K562 (cell line): ENCODE measurements around the gene KLHL22. TPM values are rescaled to one million over a fixed set of nuclear protein-coding genes. Genes with fewer than 3 reads are reported as not detected.

Experiments
- ATAC-seq: fragments of 200-7000 bp; cut with Tn5 transposase; 3 replicates; pipeline ENCODE4 v1.9.1; 2020; ENCODE audit warnings: moderate library complexity
- BruUV-seq: library from RNA; stranded (reverse); fragments of 400-500 nt; replicated peaks from 2 replicates; lab custom pipeline; 2021; lab: Mats Ljungman, UMichigan
- CTCF ChIA-PET: fragments of 300-600 bp; formaldehyde crosslinking; extraction: SDS; loops from one replicate; lab custom pipeline; 2021; ENCODE audit warnings: low intra/inter-chr PET ratio; lab: Yijun Ruan, JAX
- POLR2A ChIA-PET: fragments of 300-600, 350-650 bp; sonication (Branson Sonifier 250); formaldehyde crosslinking; extraction: SDS; loops from one replicate; lab custom pipeline; 2021; ENCODE audit warnings: antibody characterized with exemption, inconsistent platforms; lab: Yijun Ruan, JAX
- DNase-seq, 4 experiments: peaks; one replicate each; pipeline versions ENCODE4 v3.0.0 to v3.0.0-alpha.2; 2011 to 2018; ENCODE audit warnings: low spot score in 3 of 4, mixed read lengths in 3 of 4; ENCODE audit errors: extremely low read depth in 1 of 4
- FAIRE-seq: peaks from 2 replicates; lab custom pipeline; 2011; peaks lifted over from hg19 to GRCh38; lab: Jason Lieb, UNC
- H2AFZ ChIP-seq: 2 replicates; pipeline ENCODE4 v1.6.0; 2011; ENCODE audit warnings: low read depth, low read length, control low read depth, inconsistent platforms
- H3K27ac ChIP-seq: fragments of 200-600 bp; 3 replicates; pipeline ENCODE4 v1.8.0; 2011; ENCODE audit warnings: low read depth, mild to moderate bottlenecking, control low read depth, inconsistent platforms, low read length, moderate library complexity, mixed read lengths; ENCODE audit errors: extremely low read depth
- H3K27me3 ChIP-seq, 2 experiments: fragments of 300-600 bp in 1 of 2; 2 replicates in 1 of 2; 3 replicates in 1 of 2; pipeline versions ENCODE4 v1.6.0 to v1.8.0; 2011; ENCODE audit warnings: inconsistent platforms in 2 of 2, low read length in 2 of 2, mild to moderate bottlenecking in 1 of 2, mixed read lengths in 1 of 2, moderate library complexity in 1 of 2; ENCODE audit not compliant: control insufficient read depth in 2 of 2, insufficient read depth in 2 of 2
- H3K36me3 ChIP-seq: fragments of 300-600 bp; 3 replicates; pipeline ENCODE4 v1.8.0; 2011; ENCODE audit warnings: mild to moderate bottlenecking, low read length, inconsistent platforms; ENCODE audit not compliant: control insufficient read depth, insufficient read depth
- H3K4me1 ChIP-seq, 2 experiments: fragments of 200-600 bp in 1 of 2; replicated peaks in 1 of 2; 2 replicates in 1 of 2; 3 replicates in 1 of 2; pipeline versions ENCODE4 v1.5.1 to v1.8.0; 2011; ENCODE audit warnings: inconsistent platforms in 2 of 2, low read length in 2 of 2, mild to moderate bottlenecking in 1 of 2, mixed read lengths in 1 of 2, moderate library complexity in 1 of 2; ENCODE audit not compliant: control insufficient read depth in 2 of 2, insufficient read depth in 2 of 2
- H3K4me2 ChIP-seq: 2 replicates; pipeline ENCODE4 v1.6.1; 2011; ENCODE audit warnings: low read length, control low read depth, inconsistent platforms, mixed read lengths; ENCODE audit not compliant: insufficient read depth
- H3K4me3 ChIP-seq: fragments of 200-600 bp; sonication (generic), shearing (Covaris generic); 2 replicates; pipeline ENCODE4 v1.5.1; 2016; ENCODE audit warnings: control low read depth, inconsistent platforms
- H3K79me2 ChIP-seq: fragments of 200-600 bp; 3 replicates; pipeline ENCODE4 v1.8.0; 2011; ENCODE audit warnings: low read length, inconsistent platforms; ENCODE audit not compliant: control insufficient read depth, insufficient read depth
- H3K9ac ChIP-seq, 2 experiments: 2 replicates each; pipeline versions ENCODE4 v1.6.0 to v1.6.1; 2011; ENCODE audit warnings: low read depth in 2 of 2, low read length in 2 of 2, control low read depth in 1 of 2, inconsistent platforms in 1 of 2, mild to moderate bottlenecking in 1 of 2, mixed read lengths in 1 of 2; ENCODE audit not compliant: insufficient read depth in 1 of 2
- H3K9me1 ChIP-seq: one replicate; pipeline ENCODE4 v1.6.0; 2011; ENCODE audit warnings: inconsistent platforms, mild to moderate bottlenecking, low read length, moderate library complexity; ENCODE audit not compliant: control insufficient read depth, insufficient read depth
- H3K9me3 ChIP-seq: replicated peaks from 2 replicates; pipeline ENCODE4 v1.5.1; 2011; ENCODE audit warnings: low read depth, low read length, inconsistent platforms; ENCODE audit not compliant: control insufficient read depth, insufficient read depth
- H4K20me1 ChIP-seq: replicated peaks from 2 replicates; pipeline ENCODE4 v1.6.1; 2011; ENCODE audit warnings: low read length, inconsistent platforms, mixed read lengths; ENCODE audit not compliant: control insufficient read depth, insufficient read depth
- HDAC6 ChIP-seq: IDR thresholded peaks from 2 replicates; pipeline ENCODE4 v1.6.1; 2012; ENCODE audit warnings: low read depth, mild to moderate bottlenecking, control low read depth, inconsistent platforms, low read length, moderate library complexity
- HEY1 ChIP-seq: fragments of 250-450 bp; sonication (Bioruptor Pico); IDR thresholded peaks from 2 replicates; pipeline ENCODE4 v1.5.0; 2020; ENCODE audit warnings: mild to moderate bottlenecking, moderate library complexity, borderline replicate concordance
- MCM3 ChIP-seq: fragments of 450-650 bp; IDR thresholded peaks from 2 replicates; pipeline ENCODE4 v1.6.1; 2016
- RBBP5 ChIP-seq: fragments of 200-600 bp; sonication (generic); IDR thresholded peaks from 2 replicates; pipeline ENCODE4 v1.6.1; 2012; ENCODE audit warnings: borderline replicate concordance, mild to moderate bottlenecking, low read length, control low read depth, inconsistent platforms; ENCODE audit not compliant: insufficient read depth, poor library complexity, severe bottlenecking
- SOX6 ChIP-seq: fragments of 450-650 bp; IDR thresholded peaks from 2 replicates; pipeline ENCODE4 v1.6.1; 2014; ENCODE audit warnings: mild to moderate bottlenecking
- TAF7 ChIP-seq: fragments of 450-650 bp; IDR thresholded peaks from 2 replicates; pipeline ENCODE4 v1.6.1; 2016; ENCODE audit warnings: missing genetic modification characterization, missing compliant biosample characterization
- ZFP36 ChIP-seq: fragments of 150-350 bp; IDR thresholded peaks from 2 replicates; pipeline ENCODE4 v1.6.1; 2018; ENCODE audit warnings: low read length, low read depth; ENCODE audit not compliant: partially characterized antibody
- ZNF431 ChIP-seq: sonication (generic); formaldehyde crosslinking; IDR thresholded peaks from 2 replicates; pipeline ENCODE4 v1.8.0; 2022; ENCODE audit warnings: mild to moderate bottlenecking, missing genetic modification reagents
- WGBS: fragments of 100-300 bp; shearing (Covaris generic); methylation state at CpG from one replicate; pipeline ENCODE4 v1.1.6; 2016; ENCODE audit warnings: low coverage, mixed read lengths; ENCODE audit not compliant: insufficient coverage; ENCODE audit errors: missing lambda C conversion rate; 5-methylcytosine and 5-hydroxymethylcytosine counted together
- in situ Hi-C: fragments of 300-500 bp; cut with MboI; formaldehyde crosslinking; loops from 4 replicates; pipeline ENCODE4 v1.15.0; 2018; ENCODE audit warnings: inconsistent platforms, mixed read lengths
- intact Hi-C: fragments of 100-400 bp; cut with micrococcal nuclease; formaldehyde crosslinking; loops from 2 replicates; pipeline ENCODE4 v1.14.2; 2022
- polyA plus RNA-seq, 8 experiments: library from polyadenylated mRNA; depleted of rRNA in 4 of 8; stranded (reverse) in 5 of 8; unstranded in 3 of 8; fragments of >200 nt; fragmentation: Nextera tagmentation in 2 of 8; fragmentation: Illumina TruSeq in 1 of 8; extraction: Ambion mirVana in 2 of 8; extraction: Trizol in 1 of 8; gene quantifications; 2 replicates each; pipeline versions ENCODE4 v1.2.1 to v1.2.3, GENCODE V29; 2011 to 2014; ENCODE audit warnings: inconsistent platforms in 1 of 8, missing spikeins in 1 of 8
- total RNA-seq, 7 experiments: library from RNA; depleted of rRNA in 6 of 7; stranded (reverse); fragments of >200 nt in 6 of 7; fragmentation: Illumina TruSeq in 2 of 7; extraction: Trizol in 2 of 7; gene quantifications; 2 replicates each; pipeline versions ENCODE4 v1.2.1 to v1.2.3, GENCODE V29; 2011 to 2021; ENCODE audit warnings: low replicate concordance in 1 of 7
- TF ChIP-seq, protein P1 (sequence below): fragments of 450-650 bp; IDR thresholded peaks from 2 replicates; pipeline ENCODE4 v1.6.1; 2014; ENCODE audit warnings: low read depth, mild to moderate bottlenecking, moderate library complexity, borderline replicate concordance

The KLHL22 gene
- total and polyA plus RNA-seq, 9 of the 15 experiments (the other 6 are each of a cell fraction or from before 2014, with no cell fraction given), result 1.3 to 25.6 (median 15.2) TPM

DNA sequence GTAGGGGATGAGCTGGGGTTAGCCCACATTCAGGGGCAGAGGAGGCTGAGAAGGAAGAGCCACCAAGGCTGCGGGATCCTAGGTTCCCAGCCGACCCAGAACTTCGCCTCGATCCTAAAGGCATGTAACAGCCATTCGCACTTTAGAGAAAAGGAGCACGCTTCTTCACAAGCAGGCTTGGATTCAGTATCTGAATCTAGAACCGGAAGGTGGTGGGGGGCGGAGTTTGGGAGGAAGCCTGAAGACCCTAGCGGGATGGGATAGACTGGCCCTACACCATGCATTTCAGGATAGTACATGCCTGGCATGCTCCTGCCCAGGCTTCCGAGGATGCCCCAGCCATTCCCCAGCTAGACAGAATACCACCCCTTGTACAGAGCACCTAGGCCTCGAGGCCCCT, 62.4 kb downstream of the KLHL22 start:
- Histone ChIP-seq H3K9ac (peak overlapping the region in 1 of 2 experiments; percentile 24; a peak in 1 of 4 replicates), H3K4me3 (no peak overlapping the region), H3K27me3 (peaks cover 47 to 88% of the 10 kb centered on the region in 2 experiments), H4K20me1 (peaks cover 48% of the 10 kb centered on the region), H3K4me2 (no peak overlapping the region)
- no TSS peak for BruUV-seq
- CTCF ChIA-PET, result interaction anchor here (0.6 kb wide), 1 partner anchor 15 kb away, joined by 3 read pairs; no protein-coding TSS in a partner anchor
- no peak for ATAC-seq
- TF ChIP-seq TAF7 (tag) (no peak), MCM3 (no peak), HEY1 (CRISPR knock-in tag) (no peak), ZNF431 (CRISPR knock-in tag) (0 out of 2 replicates have a peak, but pooled peaks have one; percentile 41), HDAC6 (0 out of 2 replicates have a peak, but pooled peaks have one; percentile 24), RBBP5 (peak; percentile 50), ZFP36 (no peak), SOX6 (no peak)
- TF ChIP-seq, protein P1, sequence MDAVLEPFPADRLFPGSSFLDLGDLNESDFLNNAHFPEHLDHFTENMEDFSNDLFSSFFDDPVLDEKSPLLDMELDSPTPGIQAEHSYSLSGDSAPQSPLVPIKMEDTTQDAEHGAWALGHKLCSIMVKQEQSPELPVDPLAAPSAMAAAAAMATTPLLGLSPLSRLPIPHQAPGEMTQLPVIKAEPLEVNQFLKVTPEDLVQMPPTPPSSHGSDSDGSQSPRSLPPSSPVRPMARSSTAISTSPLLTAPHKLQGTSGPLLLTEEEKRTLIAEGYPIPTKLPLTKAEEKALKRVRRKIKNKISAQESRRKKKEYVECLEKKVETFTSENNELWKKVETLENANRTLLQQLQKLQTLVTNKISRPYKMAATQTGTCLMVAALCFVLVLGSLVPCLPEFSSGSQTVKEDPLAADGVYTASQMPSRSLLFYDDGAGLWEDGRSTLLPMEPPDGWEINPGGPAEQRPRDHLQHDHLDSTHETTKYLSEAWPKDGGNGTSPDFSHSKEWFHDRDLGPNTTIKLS, result peak; percentile 62; the same call in 1 of the 2 replicates
- TF ChIP-seq, all 486 proteins: peak for 4
- H3K9me1 ChIP-seq, result peaks cover 12% of the 10 kb centered on the region
- H3K36me3 ChIP-seq, result no peaks in the 10 kb centered on the region
- in situ Hi-C loops, result no loop called here
- POLR2A ChIA-PET, result interaction anchor here (0.6 to 6.6 kb wide), 10 partner anchors 9 to 420 kb away, joined by 3 to 46 read pairs (median 4); no protein-coding TSS in a partner anchor
- FAIRE-seq (no peak), DNase-seq (no peak)
- H2AFZ ChIP-seq, result no peak overlapping the region
- no peaks in the 10 kb centered on the region for H3K79me2 ChIP-seq
- WGBS, result 55% methylated on average over 11 of the region's 11 CpGs
- H3K27ac ChIP-seq, result no peak overlapping the region
- H3K9me3 ChIP-seq, result no peaks in the 10 kb centered on the region
- H3K4me1 ChIP-seq, result peaks cover 12 to 61% of the 10 kb centered on the region in 2 experiments
- intact Hi-C loops, result no loop called here
